Mesothelial cell of epicardium (in vitro differentiated cells): ENCODE results near the gene DNMT1. TPM values are rescaled to one million over a fixed set of nuclear protein-coding genes. Genes with fewer than 3 reads are reported as not detected.

Experiments
- DNase-seq, 2 experiments: peaks; one replicate each; pipeline ENCODE4 v3.0.0; 2021; ENCODE audit warnings: low spot score in 2 of 2; ENCODE audit not compliant: unreplicated experiment in 2 of 2
- H3K27ac Mint-ChIP-seq: 2 replicates; pipeline ENCODE4 v1.8.0; 2021; ENCODE audit warnings: mixed read lengths
- H3K27me3 Mint-ChIP-seq: 2 replicates; pipeline ENCODE4 v1.8.0; 2021; ENCODE audit warnings: low read depth, mixed read lengths
- H3K36me3 Mint-ChIP-seq: 2 replicates; pipeline ENCODE4 v1.8.0; 2021; ENCODE audit warnings: mixed read lengths
- H3K4me1 Mint-ChIP-seq: 2 replicates; pipeline ENCODE4 v1.8.0; 2021; ENCODE audit warnings: mixed read lengths
- H3K4me3 Mint-ChIP-seq: 2 replicates; pipeline ENCODE4 v1.8.0; 2021; ENCODE audit warnings: mild to moderate bottlenecking, moderate library complexity, mixed read lengths
- H3K9me3 Mint-ChIP-seq: 2 replicates; pipeline ENCODE4 v1.8.0; 2021; ENCODE audit warnings: mixed read lengths
- CTCF ChIP-seq: fragments of 200-600 bp; sonication (generic); IDR thresholded peaks from one replicate; pipeline ENCODE4 v1.5.0; 2021; ENCODE audit warnings: antibody characterized with exemption; ENCODE audit not compliant: unreplicated experiment
- total RNA-seq: library from RNA; stranded (reverse); gene quantifications from 3 replicates; pipeline ENCODE4 v1.2.1, GENCODE V29; 2021

DNMT1 gene
- total RNA-seq, 1 donor from 2014 or later = 110 TPM

- TF ChIP-seq CTCF = no peak
- DNase-seq = no peak
- Mint-ChIP-seq H3K9me3 (no peaks in the 10 kb centered on the region), H3K27ac (no peak overlapping the region), H3K4me3 (no peak overlapping the region), H3K4me1 (peaks cover 12% of the 10 kb centered on the region), H3K36me3 (peaks cover 16% of the 10 kb centered on the region), H3K27me3 (no peaks in the 10 kb centered on the region)
These were observed 84.4 kb downstream of the DNMT1 start for GRCh38 chr19:10110076-10110971.

- H3K9me3 Mint-ChIP-seq = no peaks in the 10 kb centered on the region
- no peaks in the 10 kb centered on the region for H3K27me3 Mint-ChIP-seq
- no peak overlapping the region for H3K27ac Mint-ChIP-seq
- peaks cover 16% of the 10 kb centered on the region for H3K36me3 Mint-ChIP-seq
- peak overlapping the region; percentile 26 for H3K4me3 Mint-ChIP-seq
- TF ChIP-seq CTCF = no peak
- H3K4me1 Mint-ChIP-seq = peaks cover 15% of the 10 kb centered on the region
- DNase-seq = no peak
These were observed 85.2 kb downstream of the DNMT1 start for GRCh38 chr19:10109528-10109927.

GRCh38 chr19:10107817-10108367 is 86.9 kb downstream of the DNMT1 start:
- no peak for DNase-seq
- TF ChIP-seq CTCF = no peak
- H3K4me1 Mint-ChIP-seq = peaks cover 15% of the 10 kb centered on the region
- H3K27me3 Mint-ChIP-seq = no peaks in the 10 kb centered on the region
- H3K9me3 Mint-ChIP-seq = no peaks in the 10 kb centered on the region
- peak overlapping the region; percentile 85 for H3K4me3 Mint-ChIP-seq
- no peak overlapping the region for H3K27ac Mint-ChIP-seq
- H3K36me3 Mint-ChIP-seq = peaks cover 16% of the 10 kb centered on the region

GRCh38 chr19:10107254-10107653 is 87.5 kb downstream of the DNMT1 start:
- Mint-ChIP-seq H3K36me3 (peaks cover 16% of the 10 kb centered on the region), H3K27me3 (no peaks in the 10 kb centered on the region), H3K4me1 (peaks cover 15% of the 10 kb centered on the region), H3K4me3 (peak overlapping the region; percentile 85), H3K27ac (peak overlapping the region; percentile 95), H3K9me3 (no peaks in the 10 kb centered on the region)
- TF ChIP-seq CTCF = no peak
- DNase-seq = no peak

- Mint-ChIP-seq H3K9me3 (no peaks in the 10 kb centered on the region), H3K36me3 (peaks cover 16% of the 10 kb centered on the region), H3K4me1 (peaks cover 15% of the 10 kb centered on the region), H3K4me3 (peak within 1 kb of the TSS; percentile 85), H3K27me3 (no peaks in the 10 kb centered on the region), H3K27ac (peak within 1 kb of the TSS; percentile 95)
- peak; percentile 95 to 96 for DNase-seq
- TF ChIP-seq CTCF = no peak
These were observed 88.4 kb downstream of the DNMT1 start, which contains the start of gene PPAN for GRCh38 chr19:10106100-10106936. PPAN (plus strand) TSS chr19:10106362; CDS start chr19:10106395, 33 bp downstream.
